ENCODE measurements around the gene NAB1. TPM values are rescaled to one million over a fixed set of nuclear protein-coding genes. Genes with fewer than 3 reads are reported as not detected.

NAB1 gene
- total RNA-seq, 4 donors from 2014 or later: 59.2 to 132 (median 78.2) TPM

DNA sequence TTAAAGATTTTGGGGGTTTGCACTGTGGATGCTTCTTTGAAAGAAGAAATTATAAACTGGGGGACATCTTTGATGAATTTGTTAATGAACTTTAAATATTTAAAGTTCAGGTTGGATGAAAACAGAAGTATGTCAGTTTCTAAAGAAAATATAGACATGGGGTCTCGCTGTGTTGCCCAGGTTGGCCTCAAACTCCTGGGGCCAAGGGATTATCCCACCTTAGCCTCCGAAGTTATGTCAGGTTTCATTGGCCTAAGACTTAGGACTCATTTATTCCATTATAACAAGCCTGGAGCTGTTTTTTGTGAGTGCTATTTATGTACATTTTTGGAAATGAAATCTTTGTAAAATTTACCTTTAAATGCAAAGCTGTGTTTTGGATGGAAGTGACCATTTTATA is 2.5 kb downstream of the NAB1 start:
- Histone ChIP-seq H3K27me3 (no peaks in the 10 kb centered on the region), H3K36me3 (no peaks in the 10 kb centered on the region), H3K9me3 (no peaks in the 10 kb centered on the region), H3K4me1 (peaks cover 7 to 15% of the 10 kb centered on the region in 2 donors), H3K27ac (no peak overlapping the region), H3K4me3 (no peak overlapping the region)
- DNase-seq: no peak
- intact Hi-C loops (cut with DNase I; ENCODE audit: low total_unique reads): no loop called here
- TF ChIP-seq POLR2A (IDR thresholded peaks at IDR 0.05): no peak
- TF ChIP-seq, protein P1, sequence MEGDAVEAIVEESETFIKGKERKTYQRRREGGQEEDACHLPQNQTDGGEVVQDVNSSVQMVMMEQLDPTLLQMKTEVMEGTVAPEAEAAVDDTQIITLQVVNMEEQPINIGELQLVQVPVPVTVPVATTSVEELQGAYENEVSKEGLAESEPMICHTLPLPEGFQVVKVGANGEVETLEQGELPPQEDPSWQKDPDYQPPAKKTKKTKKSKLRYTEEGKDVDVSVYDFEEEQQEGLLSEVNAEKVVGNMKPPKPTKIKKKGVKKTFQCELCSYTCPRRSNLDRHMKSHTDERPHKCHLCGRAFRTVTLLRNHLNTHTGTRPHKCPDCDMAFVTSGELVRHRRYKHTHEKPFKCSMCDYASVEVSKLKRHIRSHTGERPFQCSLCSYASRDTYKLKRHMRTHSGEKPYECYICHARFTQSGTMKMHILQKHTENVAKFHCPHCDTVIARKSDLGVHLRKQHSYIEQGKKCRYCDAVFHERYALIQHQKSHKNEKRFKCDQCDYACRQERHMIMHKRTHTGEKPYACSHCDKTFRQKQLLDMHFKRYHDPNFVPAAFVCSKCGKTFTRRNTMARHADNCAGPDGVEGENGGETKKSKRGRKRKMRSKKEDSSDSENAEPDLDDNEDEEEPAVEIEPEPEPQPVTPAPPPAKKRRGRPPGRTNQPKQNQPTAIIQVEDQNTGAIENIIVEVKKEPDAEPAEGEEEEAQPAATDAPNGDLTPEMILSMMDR (IDR thresholded peaks at IDR 0.05): no peak

DNA sequence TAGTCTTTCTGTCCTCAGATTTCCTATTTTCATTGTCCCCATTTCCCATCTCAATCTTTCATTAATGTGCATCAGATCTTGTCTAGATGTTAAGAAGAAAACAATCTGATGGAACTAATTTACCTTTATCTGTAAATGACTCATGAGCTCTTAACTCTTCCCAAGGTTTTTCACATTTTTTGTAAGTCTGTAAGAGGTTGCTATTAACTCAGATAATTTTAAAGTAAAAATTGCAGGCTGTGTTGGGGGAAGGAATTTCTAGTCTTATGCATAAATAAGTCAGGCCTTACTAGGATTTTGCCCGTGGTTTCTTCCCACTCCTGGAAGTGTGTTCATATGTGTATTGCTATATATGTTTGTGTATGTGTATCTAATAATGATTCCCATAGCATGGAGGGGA is 4.3 kb downstream of the NAB1 start:
- H3K27ac ChIP-seq: no peak overlapping the region
- no peaks in the 10 kb centered on the region for H3K9me3 ChIP-seq
- H3K36me3 ChIP-seq: no peaks in the 10 kb centered on the region
- peaks cover 0 to 15% of the 10 kb centered on the region in 2 donors for H3K4me1 ChIP-seq
- no peaks in the 10 kb centered on the region for H3K27me3 ChIP-seq
- TF ChIP-seq, protein P1 (IDR thresholded peaks at IDR 0.05): no peak
- no peak for TF ChIP-seq POLR2A (IDR thresholded peaks at IDR 0.05)
- H3K4me3 ChIP-seq: no peak overlapping the region
- no peak for DNase-seq
- intact Hi-C loops (cut with DNase I; ENCODE audit: low total_unique reads): no loop called here

DNA sequence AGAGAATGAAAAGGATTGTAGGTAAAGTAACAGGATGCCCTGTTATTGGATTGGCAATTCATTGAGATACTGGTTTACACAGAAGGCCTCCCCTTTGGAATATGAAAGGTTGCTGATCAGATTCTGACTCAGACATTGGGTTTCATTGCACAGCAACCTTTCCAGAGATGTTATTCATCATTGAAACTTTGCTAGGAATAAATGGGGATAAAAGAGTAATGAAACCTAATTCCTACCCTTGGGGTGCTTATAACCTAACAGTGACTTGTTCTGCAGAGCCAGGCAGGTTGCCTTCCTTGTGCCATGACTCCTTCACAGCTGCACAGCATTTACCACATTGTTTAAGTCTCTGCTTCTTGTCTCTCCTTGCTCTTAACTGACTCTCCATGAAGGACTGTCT is 5.0 kb downstream of the NAB1 start:
- TF ChIP-seq POLR2A (IDR thresholded peaks at IDR 0.05): no peak
- TF ChIP-seq, protein P1 (IDR thresholded peaks at IDR 0.05): no peak
- intact Hi-C loops (cut with DNase I; ENCODE audit: low total_unique reads): no loop called here
- H3K4me3 ChIP-seq: no peak overlapping the region
- H3K36me3 ChIP-seq: no peaks in the 10 kb centered on the region
- no peak overlapping the region for H3K27ac ChIP-seq
- no peaks in the 10 kb centered on the region for H3K9me3 ChIP-seq
- H3K27me3 ChIP-seq: no peaks in the 10 kb centered on the region
- H3K4me1 ChIP-seq: peaks cover 0 to 15% of the 10 kb centered on the region in 2 donors
- no peak for DNase-seq

DNA sequence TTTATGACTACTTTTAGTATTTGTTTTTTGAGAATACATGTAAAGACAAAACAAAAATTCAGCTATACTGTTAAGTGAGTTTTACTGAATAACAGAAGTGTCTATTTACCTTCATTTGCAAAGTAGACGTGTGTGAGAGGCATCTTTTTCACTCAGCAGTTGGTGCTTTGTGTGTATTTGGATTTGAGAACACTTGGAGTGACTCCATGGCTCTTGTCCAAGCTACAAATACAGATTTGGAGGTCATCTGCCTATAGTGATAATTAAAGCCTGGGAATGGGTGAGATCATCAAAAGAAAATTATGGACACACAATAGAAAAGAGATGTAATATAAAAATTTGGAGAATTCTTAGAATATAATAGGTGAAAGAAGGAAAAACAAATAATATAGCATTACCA is 6.2 kb downstream of the NAB1 start:
- peak overlapping the region in 1 of 2 donors; percentile 19 for H3K27ac ChIP-seq
- H3K4me3 ChIP-seq: no peak overlapping the region
- H3K27me3 ChIP-seq: no peaks in the 10 kb centered on the region
- no peaks in the 10 kb centered on the region for H3K9me3 ChIP-seq
- peaks cover 0 to 15% of the 10 kb centered on the region in 2 donors for H3K4me1 ChIP-seq
- H3K36me3 ChIP-seq: no peaks in the 10 kb centered on the region
- intact Hi-C loops (cut with DNase I; ENCODE audit: low total_unique reads): no loop called here
- TF ChIP-seq, protein P1 (IDR thresholded peaks at IDR 0.05): no peak
- no peak for TF ChIP-seq POLR2A (IDR thresholded peaks at IDR 0.05)
- DNase-seq: no peak

DNA sequence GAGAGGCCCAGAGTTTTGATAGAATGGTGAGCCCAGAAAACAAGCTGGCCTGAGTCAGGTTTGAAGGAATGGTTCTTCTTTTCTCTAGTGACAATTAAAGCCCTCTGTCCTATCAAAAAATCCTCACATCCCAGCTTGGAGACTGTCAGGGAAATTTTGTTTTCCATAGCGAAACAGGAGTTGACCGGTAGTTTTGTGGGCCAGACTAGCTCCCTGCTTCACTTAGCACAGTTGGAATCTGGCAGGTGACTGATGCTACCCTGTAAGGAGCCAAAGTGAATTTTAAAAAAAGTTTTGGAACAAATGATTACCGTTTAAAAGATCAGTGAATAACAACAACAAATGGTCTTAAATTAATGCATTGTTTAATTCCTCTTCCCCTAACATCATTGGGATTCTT is 6.7 kb downstream of the NAB1 start:
- peak overlapping the region in 1 of 2 donors; percentile 19 for H3K27ac ChIP-seq
- intact Hi-C loops (cut with DNase I; ENCODE audit: low total_unique reads): no loop called here
- no peaks in the 10 kb centered on the region for H3K36me3 ChIP-seq
- peaks cover 0 to 15% of the 10 kb centered on the region in 2 donors for H3K4me1 ChIP-seq
- no peak for DNase-seq
- TF ChIP-seq, protein P1 (IDR thresholded peaks at IDR 0.05): no peak
- TF ChIP-seq POLR2A (IDR thresholded peaks at IDR 0.05): no peak
- no peaks in the 10 kb centered on the region for H3K27me3 ChIP-seq
- no peak overlapping the region for H3K4me3 ChIP-seq
- H3K9me3 ChIP-seq: no peaks in the 10 kb centered on the region
